Ovary (tissue), 9 donors: ENCODE results near the gene GPR27. TPM values are rescaled to one million over a fixed set of nuclear protein-coding genes. Genes with fewer than 3 reads are reported as not detected.

Source experiments
- DNase-seq, 5 donors: peaks; one replicate each; pipeline ENCODE4 v3.0.0-alpha.2; 2019 to 2020
- H3K27ac ChIP-seq, 2 donors: fragments of 200-600 bp; one replicate each; pipeline versions ENCODE4 v1.5.1 to v1.8.0; 2019 to 2022
- H3K27me3 ChIP-seq: fragments of 200-600 bp; one replicate; pipeline ENCODE4 v1.8.0; 2022
- H3K36me3 ChIP-seq: fragments of 200-600 bp; sonication (generic); one replicate; pipeline ENCODE4 v1.5.1; 2019
- H3K4me1 ChIP-seq: one replicate; pipeline ENCODE4 v1.8.1; 2013; ENCODE audit warnings: mild to moderate bottlenecking, moderate library complexity; ENCODE audit not compliant: insufficient read depth
- H3K4me3 ChIP-seq: fragments of 200-600 bp; sonication (generic); one replicate; pipeline ENCODE4 v1.5.1; 2017
- H3K9me3 ChIP-seq, 2 donors: fragments of 200-600 bp in 1 of 2; sonication (generic) in 1 of 2; one replicate each; pipeline versions ENCODE4 v1.5.1 to v1.8.1; 2013 to 2019; ENCODE audit warnings: mild to moderate bottlenecking in 1 of 2, moderate library complexity in 1 of 2
- EP300 ChIP-seq: sonication (generic); formaldehyde crosslinking; IDR thresholded peaks from one replicate; pipeline ENCODE4 v1.6.1; 2017; ENCODE audit warnings: antibody characterized with exemption
- POLR2A ChIP-seq: fragments of 450-650 bp; IDR thresholded peaks from one replicate; pipeline ENCODE4 v1.6.1; 2017; ENCODE audit warnings: antibody characterized with exemption, mild to moderate bottlenecking, moderate library complexity
- WGBS, 3 donors: extraction: QIAGEN DNeasy Blood & Tissue Kit in 1 of 3; methylation state at CpG; one replicate each; pipeline versions ENCODE4 v1.1.5 to v1.1.7; 2013 to 2017; 5-methylcytosine and 5-hydroxymethylcytosine counted together
- intact Hi-C, 4 donors: fragments of 100-400 bp; cut with DNase I; formaldehyde crosslinking; loops; one replicate each; pipeline versions ENCODE4 v1.11.0 to v1.15.1; 2022 to 2023
- polyA plus RNA-seq, 2 donors: library from polyadenylated mRNA; stranded (reverse); fragments of 200-250 nt in 1 of 2; fragments of 350-450 nt in 1 of 2; fragmentation: Illumina TruSeq in 1 of 2; extraction: RNeasy Lipid Tissue Mini Kit (QIAGEN cat#74804) in 1 of 2; gene quantifications; one replicate each; pipeline ENCODE4 v1.2.3, GENCODE V29; 2013 to 2014
- total RNA-seq, 7 donors: library from RNA; depleted of rRNA in 2 of 7; stranded (reverse); fragments of >200 nt in 2 of 7; fragmentation: NEBNext Ultra II Directional in 3 of 7; extraction: Animal tissue kit (Norgen Biotek cat#: 25700) in 3 of 7; gene quantifications; one replicate each; pipeline versions ENCODE4 v1.1.0 to v1.2.4, GENCODE V29; 2016 to 2023
- TF ChIP-seq, protein P1 (sequence below), 3 donors: fragments of 450-650 bp in 2 of 3; fragments of 200-600 bp in 1 of 3; IDR thresholded peaks; one replicate each; pipeline versions ENCODE4 v1.5.1 to v1.8.0; 2016 to 2022; ENCODE audit warnings: antibody characterized with exemption in 3 of 3, mild to moderate bottlenecking in 1 of 3
- donor health status: DM: no; HTN: no; CAD: no; lungs with moderate emphysema.
- donor health status: DM: no; HTN: no; CAD: no.
- donor health status: Bipolar disorder and iron deficiency.
- donor health status: DM: yes; HTN: yes; CAD: no.
- donor health status: DM: no; HTN: no; CAD: no.
- donor health status: DM: yes; HTN: yes; CAD: no.

Gene GPR27
- total and polyA plus RNA-seq, 9 donors: 2.1 to 12.7 (median 6.1) TPM

DNA sequence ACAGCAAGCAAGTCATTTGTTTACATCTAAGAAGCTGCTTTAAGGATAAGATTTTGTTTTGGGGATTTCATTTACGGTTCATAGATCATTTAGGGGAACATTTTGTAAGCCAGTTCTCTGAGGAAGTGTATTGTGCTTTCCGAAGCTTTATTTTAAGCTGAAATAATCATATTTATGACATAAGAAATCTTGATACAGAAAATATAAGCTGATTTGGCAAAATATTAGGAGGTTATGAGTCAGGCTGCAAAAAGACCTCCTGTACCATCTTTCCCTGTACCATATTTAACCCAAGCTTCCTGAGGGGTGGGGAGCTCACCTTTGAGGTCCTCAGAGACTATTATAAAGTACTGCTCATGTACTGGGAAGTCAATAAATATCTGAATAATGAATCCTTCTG lies 20.3 kb upstream of the GPR27 start:
- no peak for DNase-seq
- Histone ChIP-seq H3K27me3 (no peaks in the 10 kb centered on the region), H3K4me3 (no peak overlapping the region), H3K4me1 (no peaks in the 10 kb centered on the region), H3K9me3 (no peaks in the 10 kb centered on the region), H3K27ac (no peak overlapping the region), H3K36me3 (no peaks in the 10 kb centered on the region)
- WGBS, 3 donors: 73 to 94% (median 84%) methylated on average over 2 of the region's 2 CpGs
- intact Hi-C loops: no loop called here
- TF ChIP-seq POLR2A (no peak), EP300 (no peak)
- TF ChIP-seq, protein P1, sequence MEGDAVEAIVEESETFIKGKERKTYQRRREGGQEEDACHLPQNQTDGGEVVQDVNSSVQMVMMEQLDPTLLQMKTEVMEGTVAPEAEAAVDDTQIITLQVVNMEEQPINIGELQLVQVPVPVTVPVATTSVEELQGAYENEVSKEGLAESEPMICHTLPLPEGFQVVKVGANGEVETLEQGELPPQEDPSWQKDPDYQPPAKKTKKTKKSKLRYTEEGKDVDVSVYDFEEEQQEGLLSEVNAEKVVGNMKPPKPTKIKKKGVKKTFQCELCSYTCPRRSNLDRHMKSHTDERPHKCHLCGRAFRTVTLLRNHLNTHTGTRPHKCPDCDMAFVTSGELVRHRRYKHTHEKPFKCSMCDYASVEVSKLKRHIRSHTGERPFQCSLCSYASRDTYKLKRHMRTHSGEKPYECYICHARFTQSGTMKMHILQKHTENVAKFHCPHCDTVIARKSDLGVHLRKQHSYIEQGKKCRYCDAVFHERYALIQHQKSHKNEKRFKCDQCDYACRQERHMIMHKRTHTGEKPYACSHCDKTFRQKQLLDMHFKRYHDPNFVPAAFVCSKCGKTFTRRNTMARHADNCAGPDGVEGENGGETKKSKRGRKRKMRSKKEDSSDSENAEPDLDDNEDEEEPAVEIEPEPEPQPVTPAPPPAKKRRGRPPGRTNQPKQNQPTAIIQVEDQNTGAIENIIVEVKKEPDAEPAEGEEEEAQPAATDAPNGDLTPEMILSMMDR (IDR thresholded peaks at IDR 0.05): no peak

DNA sequence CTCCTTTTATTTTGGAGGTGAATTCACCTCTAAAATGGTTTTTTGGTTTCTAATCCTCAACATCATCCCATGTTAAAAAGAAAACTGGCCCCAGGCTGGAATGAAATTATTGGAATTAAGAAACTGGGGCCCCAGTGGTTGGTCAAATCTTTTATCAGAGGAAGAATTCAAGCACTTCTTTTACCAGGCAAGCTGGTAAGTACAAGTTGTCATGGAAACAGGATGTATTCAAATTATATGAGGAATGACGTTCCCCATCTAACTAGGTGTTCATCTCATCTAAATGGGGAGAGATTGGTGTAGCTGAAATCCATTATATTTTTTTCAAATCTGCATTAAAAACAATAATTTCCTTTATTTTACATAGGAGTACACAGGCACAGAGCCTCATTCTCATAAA lies 18.8 kb upstream of the GPR27 start:
- WGBS, 3 donors: 76 to 85% (median 78%) methylated on average over 1 of the region's 1 CpG
- no peaks in the 10 kb centered on the region for H3K9me3 ChIP-seq
- TF ChIP-seq, protein P1 (IDR thresholded peaks at IDR 0.05): no peak
- TF ChIP-seq POLR2A (no peak), EP300 (no peak)
- no peaks in the 10 kb centered on the region for H3K4me1 ChIP-seq
- no peaks in the 10 kb centered on the region for H3K36me3 ChIP-seq
- no peaks in the 10 kb centered on the region for H3K27me3 ChIP-seq
- intact Hi-C loops: no loop called here
- H3K27ac ChIP-seq: no peak overlapping the region
- DNase-seq: no peak
- H3K4me3 ChIP-seq: no peak overlapping the region

DNA sequence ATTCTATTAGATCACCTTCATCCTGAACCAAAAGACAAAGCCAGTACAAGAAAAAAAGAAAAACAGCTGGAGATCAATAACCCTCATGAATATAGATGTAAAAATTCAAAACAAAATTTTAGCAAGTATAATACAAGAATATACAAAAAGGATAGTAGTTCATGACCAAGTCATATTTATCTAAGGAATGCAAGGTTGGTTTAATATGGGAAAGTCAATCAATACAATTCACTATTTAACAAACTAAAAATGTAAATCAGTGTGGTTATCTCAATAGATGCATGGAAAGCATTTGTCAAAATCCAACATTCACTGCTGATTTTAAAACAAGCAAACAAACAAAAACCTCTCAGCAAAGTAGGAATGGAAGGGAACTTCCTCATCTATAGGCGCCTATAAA lies 11.0 kb upstream of the GPR27 start:
- H3K4me1 ChIP-seq: no peaks in the 10 kb centered on the region
- H3K9me3 ChIP-seq: no peaks in the 10 kb centered on the region
- no peaks in the 10 kb centered on the region for H3K27me3 ChIP-seq
- TF ChIP-seq, protein P1 (IDR thresholded peaks at IDR 0.05): no peak
- TF ChIP-seq EP300 (no peak), POLR2A (no peak)
- 94 to 99% (median 97%) methylated on average over 1 of the region's 1 CpG for WGBS, 3 donors
- H3K4me3 ChIP-seq: no peak overlapping the region
- no peak for DNase-seq
- intact Hi-C loops: no loop called here
- no peak overlapping the region for H3K27ac ChIP-seq
- H3K36me3 ChIP-seq: no peaks in the 10 kb centered on the region

DNA sequence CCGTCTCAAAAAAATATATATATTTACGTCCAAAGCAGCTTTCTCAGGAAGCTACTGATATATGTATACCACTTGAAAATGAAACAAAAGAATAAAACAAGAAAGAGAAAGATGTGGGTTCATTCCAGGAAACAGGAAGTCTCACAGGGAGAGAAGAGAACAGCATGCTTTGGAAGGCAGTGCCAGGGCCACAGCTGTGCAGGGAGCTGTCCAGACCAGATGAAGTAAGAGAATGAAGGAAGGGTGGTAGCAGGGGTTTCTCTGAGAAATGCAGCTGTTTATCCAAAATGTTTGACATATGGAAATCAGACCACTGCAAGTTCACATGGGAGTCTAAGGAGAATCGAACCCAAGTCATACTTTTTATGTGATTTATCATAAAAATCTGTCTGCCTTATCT lies 8.9 kb upstream of the GPR27 start:
- no peaks in the 10 kb centered on the region for H3K9me3 ChIP-seq
- WGBS, 3 donors: 84 to 89% (median 85%) methylated on average over 3 of the region's 3 CpGs
- no peak overlapping the region for H3K4me3 ChIP-seq
- H3K27me3 ChIP-seq: no peaks in the 10 kb centered on the region
- DNase-seq: no peak
- TF ChIP-seq, protein P1 (IDR thresholded peaks at IDR 0.05): no peak
- TF ChIP-seq EP300 (no peak), POLR2A (no peak)
- H3K36me3 ChIP-seq: no peaks in the 10 kb centered on the region
- no peaks in the 10 kb centered on the region for H3K4me1 ChIP-seq
- intact Hi-C loops: no loop called here
- no peak overlapping the region for H3K27ac ChIP-seq

DNA sequence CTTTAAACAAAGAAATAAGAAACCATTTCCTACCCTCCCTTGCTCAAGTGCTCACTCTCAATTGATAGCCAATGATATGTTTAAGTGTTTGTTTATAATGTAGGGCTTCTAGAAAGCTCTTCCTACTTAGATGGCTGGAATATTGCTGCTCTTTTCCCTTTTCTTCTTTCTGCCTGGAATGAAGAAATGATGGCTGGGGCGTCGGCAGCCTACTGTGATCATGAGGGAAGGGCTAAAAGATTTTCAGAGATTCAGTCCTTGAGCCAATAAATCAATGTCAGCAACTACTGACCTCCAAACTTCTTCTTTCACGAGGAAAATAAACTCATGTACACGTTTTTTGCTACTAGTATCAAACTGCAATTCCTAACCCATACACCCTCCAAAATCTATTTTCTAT lies 2.1 kb upstream of the GPR27 start:
- intact Hi-C loops: no loop called here
- H3K27ac ChIP-seq: no peak overlapping the region

More for the DNA sequence above, 2.1 kb upstream of the GPR27 start:
- WGBS, 3 donors: 93 to 96% (median 93%) methylated on average over 4 of the region's 4 CpGs
- no peak for DNase-seq
- no peaks in the 10 kb centered on the region for H3K9me3 ChIP-seq
- H3K27me3 ChIP-seq: no peaks in the 10 kb centered on the region
- no peak for TF ChIP-seq POLR2A
- TF ChIP-seq, protein P1 (IDR thresholded peaks at IDR 0.05): no peak
- TF ChIP-seq EP300: no peak
- no peaks in the 10 kb centered on the region for H3K36me3 ChIP-seq
- H3K4me1 ChIP-seq: peaks cover 1% of the 10 kb centered on the region
- H3K4me3 ChIP-seq: no peak overlapping the region
